HG02852 (cell line): ENCODE results near the gene CSH1.
"Not testable (repeated sequence)": the region's sequence is repeated elsewhere in the genome, so short reads cannot be mapped to it uniquely, and the experiment has no call there.

Source experiments
- ATAC-seq: cut with Tn5 transposase; IDR thresholded peaks from one replicate; pipeline ENCODE4 v1.9.1; 2021; ENCODE audit warnings: mild to moderate bottlenecking, moderate library complexity; ENCODE audit not compliant: unreplicated experiment

Gene CSH1

DNA sequence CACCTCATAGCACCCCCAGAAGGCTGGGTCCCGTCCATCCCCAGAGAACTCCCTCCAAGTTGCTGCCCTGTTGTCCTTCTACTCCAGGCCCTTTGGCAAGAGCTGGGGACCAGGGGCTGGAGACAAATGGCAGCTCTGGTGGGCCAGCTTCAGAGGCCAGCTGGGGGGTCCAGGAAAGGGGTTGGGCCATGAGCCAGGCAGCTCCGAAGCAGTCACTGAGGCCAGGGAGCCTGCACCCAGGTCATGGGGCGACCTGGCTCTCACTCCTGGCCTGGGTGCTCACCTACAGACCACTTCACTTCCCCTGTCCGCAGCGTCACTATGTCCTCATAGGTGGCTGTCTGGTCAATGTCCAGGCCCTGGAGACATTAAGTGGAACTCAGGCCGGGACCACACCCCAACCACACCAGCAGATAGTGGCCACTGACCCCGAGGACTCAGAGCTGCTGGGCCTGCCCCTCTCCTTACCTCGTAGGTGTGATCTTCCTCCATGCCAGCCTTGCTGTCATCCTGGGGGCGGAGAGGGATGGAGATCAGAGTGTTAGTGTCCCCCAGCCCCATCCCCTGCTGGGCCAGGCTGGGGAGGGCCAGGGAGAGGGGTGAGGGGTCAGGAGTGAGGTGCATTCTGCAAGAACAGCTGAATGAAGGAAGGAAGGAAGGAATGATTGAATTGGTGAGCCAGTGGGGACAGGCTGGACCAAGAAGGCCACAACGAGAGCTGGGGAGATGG is 32.8 kb upstream of the CSH1 start:
- ATAC-seq: no peak

DNA sequence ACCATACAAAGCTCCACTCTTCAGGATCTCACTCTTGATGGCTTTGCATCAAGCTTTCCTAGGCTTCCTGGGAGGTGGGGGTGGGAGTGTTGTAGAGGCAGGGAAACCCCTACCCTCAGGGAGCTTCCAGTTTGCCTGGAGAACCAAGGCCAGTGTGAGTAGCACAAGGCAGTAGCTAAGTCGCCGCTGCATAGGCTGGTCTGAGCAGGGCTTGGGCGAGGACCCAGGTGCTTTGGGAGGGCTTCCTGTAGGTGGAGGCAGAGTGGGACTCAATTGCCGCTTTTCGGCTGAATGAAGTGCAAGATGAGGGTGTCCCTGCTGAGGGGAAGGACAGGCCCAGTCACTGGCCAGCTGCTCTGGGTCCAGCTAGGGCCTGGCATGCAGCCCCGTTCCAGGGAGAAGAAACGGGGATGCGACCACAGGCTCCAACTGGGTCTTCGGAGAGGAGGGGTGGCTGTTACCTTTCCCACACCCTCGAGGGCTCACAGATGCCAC is 31.8 kb upstream of the CSH1 start:
- no peak for ATAC-seq

DNA sequence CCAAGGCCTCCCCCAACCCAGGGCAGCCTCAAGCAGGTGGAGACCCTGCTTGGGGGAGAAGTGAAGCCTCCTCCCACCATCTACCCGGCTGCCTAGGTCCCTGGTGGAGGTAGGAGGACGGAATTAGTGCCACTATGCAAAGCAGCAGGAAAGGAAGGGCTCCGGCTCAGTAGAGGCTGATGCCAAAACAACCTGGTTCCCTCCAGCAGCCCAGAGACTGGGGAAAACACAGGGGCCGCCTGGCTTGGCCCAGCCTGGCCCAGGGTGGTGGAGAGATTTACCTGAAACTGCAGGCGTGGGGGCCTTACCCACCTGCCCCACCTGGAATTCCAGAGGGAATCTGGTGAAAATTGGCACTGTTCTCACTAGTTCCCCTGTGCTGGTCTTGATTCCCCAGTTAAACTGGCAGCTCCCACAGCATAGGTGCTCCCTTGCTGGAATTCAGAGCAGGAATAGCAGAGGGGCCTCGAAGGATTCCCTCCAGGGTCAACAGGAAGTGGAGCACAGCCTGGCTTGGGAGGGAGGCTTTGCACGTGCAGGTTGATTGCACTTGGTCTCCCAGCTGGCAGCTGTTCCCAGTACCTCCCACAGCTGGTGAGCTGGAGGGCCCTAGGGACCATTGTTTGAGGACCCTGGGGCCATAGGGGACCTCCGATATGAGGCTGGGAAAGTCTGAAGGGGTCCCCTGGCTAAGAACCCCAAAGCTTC is 31.2 kb upstream of the CSH1 start:
- ATAC-seq: no peak

DNA sequence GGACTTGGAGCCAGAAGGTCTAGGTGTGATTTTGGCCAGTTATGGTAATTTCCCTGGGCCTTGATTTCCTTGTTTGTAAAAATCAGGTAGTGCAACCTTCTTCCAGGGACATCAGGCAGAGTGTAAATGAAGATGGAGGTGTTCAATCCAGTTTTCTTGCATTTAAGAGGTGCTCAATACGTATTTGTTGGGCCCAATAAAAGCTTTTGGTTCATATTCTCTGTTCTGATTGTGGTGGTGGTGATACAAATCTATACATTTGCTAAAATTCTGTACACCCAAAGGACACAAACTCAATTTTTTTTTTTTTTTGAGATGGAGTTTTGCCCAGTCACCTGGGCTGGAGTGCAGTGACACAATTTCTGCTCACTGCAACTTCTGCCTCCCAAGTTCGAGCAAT is 29.8 kb upstream of the CSH1 start:
- ATAC-seq: no peak

DNA sequence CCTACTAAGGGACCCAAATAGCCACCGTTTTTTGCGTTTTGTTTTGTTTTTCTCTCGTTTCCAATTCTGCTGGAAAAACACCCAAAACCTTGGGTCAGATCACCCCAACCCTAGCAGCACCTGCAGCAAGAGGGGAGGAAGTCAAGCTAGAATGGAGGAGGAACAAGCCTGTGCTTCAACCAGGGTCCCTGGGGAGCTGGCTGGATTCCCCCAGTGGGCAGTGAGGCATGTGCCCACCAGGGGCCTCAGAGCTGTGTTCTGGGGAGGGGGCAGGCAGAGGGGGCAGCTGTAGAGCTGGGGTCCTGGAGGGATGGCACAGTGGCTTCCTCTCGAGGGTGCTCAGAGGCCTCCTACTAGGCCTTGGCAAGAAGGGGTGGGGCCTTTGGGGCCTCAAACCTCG is 29.2 kb upstream of the CSH1 start:
- no peak for ATAC-seq

DNA sequence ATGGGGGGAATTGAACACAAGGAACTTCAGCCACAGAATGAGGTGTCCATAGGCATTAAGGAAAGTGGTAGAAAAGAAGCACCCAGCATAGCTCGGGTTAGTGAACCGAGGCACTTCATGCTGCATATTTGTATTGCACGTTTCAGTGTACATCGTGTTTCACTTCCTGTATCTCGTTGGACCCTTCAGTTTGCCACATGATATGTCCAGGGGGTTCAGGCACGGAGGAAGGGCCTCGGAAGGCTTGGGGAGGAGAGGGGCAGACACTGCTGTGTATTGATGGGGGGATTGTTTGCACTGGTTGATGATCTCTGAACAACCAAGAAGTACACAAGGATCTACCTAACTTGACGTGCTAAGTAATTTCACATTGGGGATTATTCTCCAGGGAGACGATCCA is 26.0 kb upstream of the CSH1 start:
- peak; percentile 51 for ATAC-seq

DNA sequence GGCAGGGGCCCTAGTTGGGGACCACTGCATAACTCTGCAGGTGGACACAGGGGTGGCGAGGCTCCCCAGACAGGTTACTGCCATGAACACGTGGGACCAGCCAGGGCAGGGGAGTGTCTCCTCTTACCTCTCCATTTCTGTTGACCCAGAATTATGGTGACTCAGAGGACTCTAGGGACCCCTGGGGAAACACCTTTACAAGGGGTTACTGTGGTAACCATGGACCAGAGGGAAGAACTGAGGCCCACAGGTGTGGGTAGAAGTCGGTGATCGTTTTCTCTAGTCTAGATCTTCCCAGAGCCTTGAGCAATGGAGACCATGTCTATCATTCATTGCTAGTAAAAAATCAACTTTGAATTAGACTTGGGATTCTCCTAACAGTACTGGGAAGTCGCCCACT is 24.4 kb upstream of the CSH1 start:
- ATAC-seq: not testable (repeated sequence)

DNA sequence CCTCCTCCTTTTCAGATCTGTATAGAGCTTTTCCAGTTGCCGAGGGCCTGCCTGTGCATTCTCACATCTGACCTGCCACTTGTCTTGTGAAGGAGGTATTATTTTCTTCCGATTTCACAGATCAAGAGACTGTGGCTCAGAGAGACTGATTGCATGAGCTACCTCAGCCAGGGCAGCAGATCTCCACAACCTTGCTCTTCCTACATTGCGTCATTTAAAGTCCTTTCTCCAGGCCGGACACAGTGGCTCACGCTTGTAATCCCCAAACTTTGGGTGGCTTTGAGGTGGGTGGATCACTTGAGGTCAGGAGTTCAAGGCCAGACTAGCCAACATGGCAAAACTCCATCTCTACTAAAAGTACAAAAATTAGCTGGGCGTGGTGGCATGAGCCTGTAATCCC is 23.7 kb upstream of the CSH1 start:
- not testable (repeated sequence) for ATAC-seq

- ATAC-seq: peak; percentile 67
These were observed 22.9 kb upstream of the CSH1 start for GRCh38 chr17:63919311-63919723.

- not testable (repeated sequence) for ATAC-seq
These were observed 22.5 kb upstream of the CSH1 start, which contains the start of gene GH1 for GRCh38 chr17:63918789-63919305. TSS of gene GH1 (minus strand) at chr17:63918839. CDS start at chr17:63918776, 63 bp downstream.

- ATAC-seq: no peak
These were observed 21.9 kb upstream of the CSH1 start for GRCh38 chr17:63918305-63918704.

DNA sequence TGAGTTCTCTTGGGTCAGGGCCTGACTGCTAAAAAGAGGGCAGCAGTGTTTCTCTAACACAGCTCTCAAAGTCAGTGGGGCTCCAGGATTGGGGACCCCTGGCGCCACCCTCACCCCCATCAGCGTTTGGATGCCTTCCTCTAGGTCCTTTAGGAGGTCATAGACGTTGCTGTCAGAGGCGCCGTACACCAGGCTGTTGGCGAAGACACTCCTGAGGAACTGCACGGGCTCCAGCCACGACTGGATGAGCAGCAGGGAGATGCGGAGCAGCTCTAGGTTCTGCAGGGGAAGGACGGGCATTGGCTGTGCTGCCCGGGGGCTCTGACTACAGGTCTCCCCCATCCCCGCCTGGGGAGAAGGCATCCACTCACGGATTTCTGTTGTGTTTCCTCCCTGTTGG is 21.3 kb upstream of the CSH1 start:
- ATAC-seq: no peak

DNA sequence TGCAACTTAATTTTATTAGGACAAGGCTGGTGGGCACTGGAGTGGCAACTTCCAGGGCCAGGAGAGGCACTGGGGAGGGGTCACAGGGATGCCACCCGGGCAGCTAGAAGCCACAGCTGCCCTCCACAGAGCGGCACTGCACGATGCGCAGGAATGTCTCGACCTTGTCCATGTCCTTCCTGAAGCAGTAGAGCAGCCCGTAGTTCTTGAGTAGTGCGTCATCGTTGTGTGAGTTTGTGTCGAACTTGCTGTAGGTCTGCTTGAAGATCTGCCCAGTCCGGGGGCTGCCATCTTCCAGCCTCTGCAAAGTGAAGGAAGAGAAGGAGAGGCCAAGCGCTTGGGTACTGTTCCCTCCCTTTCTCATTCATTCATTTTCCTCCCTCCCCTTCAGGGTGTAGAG is 20.8 kb upstream of the CSH1 start:
- ATAC-seq: not testable (repeated sequence)

DNA sequence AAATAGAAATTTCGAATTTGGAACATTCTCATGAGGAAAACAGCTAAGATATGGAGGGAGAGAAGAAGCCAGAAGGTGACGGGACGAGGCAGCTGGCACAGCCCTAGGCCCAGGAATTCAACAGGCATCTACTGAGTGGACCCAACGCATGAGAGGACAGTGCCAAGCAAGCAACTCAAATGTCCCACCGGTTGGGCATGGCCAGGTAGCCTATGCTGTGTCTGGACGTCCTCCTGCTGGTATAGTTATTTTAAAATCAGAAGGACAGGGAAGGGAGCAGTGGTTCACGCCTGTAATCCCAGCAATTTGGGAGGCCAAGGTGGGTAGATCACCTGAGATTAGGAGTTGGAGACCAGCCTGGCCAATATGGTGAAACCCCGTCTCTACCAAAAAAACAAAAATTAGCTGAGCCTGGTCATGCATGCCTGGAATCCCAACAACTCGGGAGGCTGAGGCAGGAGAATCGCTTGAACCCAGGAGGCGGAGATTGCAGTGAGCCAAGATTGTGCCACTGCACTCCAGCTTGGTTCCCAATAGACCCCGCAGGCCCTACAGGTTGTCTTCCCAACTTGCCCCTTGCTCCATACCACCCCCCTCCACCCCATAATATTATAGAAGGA is 20.3 kb upstream of the CSH1 start:
- no peak for ATAC-seq

DNA sequence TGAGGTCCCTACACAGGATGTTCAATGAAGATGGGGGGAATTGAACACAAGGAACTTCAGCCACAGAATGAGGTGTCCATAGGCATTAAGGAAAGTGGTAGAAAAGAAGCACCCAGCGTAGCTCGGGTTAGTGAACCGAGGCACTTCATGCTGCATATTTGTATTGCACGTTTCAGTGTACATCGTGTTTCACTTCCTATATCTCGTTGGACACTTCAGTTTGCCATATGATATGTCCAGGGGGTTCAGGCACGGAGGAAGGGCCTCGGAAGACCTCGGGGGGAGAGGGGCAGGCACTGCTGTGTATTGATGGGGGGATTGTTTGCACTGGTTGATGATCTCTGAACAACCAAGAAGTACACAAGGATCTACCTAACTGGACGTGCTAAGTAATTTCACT is 19.4 kb upstream of the CSH1 start:
- not testable (repeated sequence) for ATAC-seq

GRCh38 chr17:63914471-63914870 is 18.1 kb upstream of the CSH1 start:
- ATAC-seq: no peak

- no peak for ATAC-seq
These were observed 15.3 kb upstream of the CSH1 start for GRCh38 chr17:63911657-63912100.

GRCh38 chr17:63911041-63911635 is 14.8 kb upstream of the CSH1 start, which contains the start of gene CSHL1:
TSS of gene CSHL1 (minus strand) at chr17:63911258. CDS start at chr17:63911196, 62 bp downstream.
- no peak for ATAC-seq

GRCh38 chr17:63910096-63910495 is 13.7 kb upstream of the CSH1 start:
- no peak for ATAC-seq

DNA sequence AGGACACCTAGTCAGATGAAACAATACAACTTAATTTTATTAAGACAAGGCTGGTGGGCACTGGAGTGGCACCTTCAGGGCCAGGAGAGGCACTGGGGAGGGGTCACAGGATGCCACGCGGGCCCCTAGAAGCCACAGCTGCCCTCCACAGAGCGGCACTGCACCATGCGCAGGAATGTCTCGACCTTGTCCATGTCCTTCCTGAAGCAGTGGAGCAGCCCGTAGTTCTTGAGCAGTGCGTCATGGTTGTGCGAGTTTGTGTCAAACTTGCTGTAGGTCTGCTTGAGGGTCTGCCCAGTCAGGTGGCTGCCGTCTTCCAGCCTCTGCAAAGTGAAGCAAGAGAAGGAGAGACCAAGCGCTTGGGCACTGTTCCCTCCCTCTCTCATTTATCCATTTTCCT is 13.2 kb upstream of the CSH1 start:
- ATAC-seq: not testable (repeated sequence)
